Karpas-422 (cell line): ENCODE data around the gene TARDBP. TPM values are rescaled to one million over a fixed set of nuclear protein-coding genes. Genes with fewer than 3 reads are reported as not detected.
A peak's percentile ranks its signal among the peaks of the same experiment; 100 is the strongest.
"Not testable (repeated sequence)": the region's sequence is repeated elsewhere in the genome, so short reads cannot be mapped to it uniquely, and the experiment has no call there.

Source experiments
- DNase-seq: peaks from one replicate; pipeline ENCODE4 v3.0.0-alpha.2; 2015
- H2AFZ ChIP-seq: fragments of 200-600 bp; sonication (generic); 2 replicates; pipeline ENCODE4 v1.6.1; 2014; ENCODE audit warnings: antibody characterized with exemption, low read length, mixed read lengths
- H3K27ac ChIP-seq: fragments of 200-600 bp; sonication (generic); 2 replicates; pipeline ENCODE4 v1.5.1; 2014; ENCODE audit warnings: mild to moderate bottlenecking, low read length, moderate library complexity
- H3K27me3 ChIP-seq: fragments of 200-600 bp; sonication (generic); 2 replicates; pipeline ENCODE4 v1.6.1; 2014; ENCODE audit warnings: low read length, mixed read lengths
- H3K36me3 ChIP-seq: fragments of 200-600 bp; sonication (generic); 2 replicates; pipeline ENCODE4 v1.6.1; 2014; ENCODE audit warnings: low read length, mixed read lengths; ENCODE audit not compliant: insufficient read depth
- H3K4me1 ChIP-seq: fragments of 200-600 bp; sonication (generic); 2 replicates; pipeline ENCODE4 v1.6.1; 2014; ENCODE audit warnings: mild to moderate bottlenecking, low read length, mixed read lengths
- H3K4me2 ChIP-seq: fragments of 200-600 bp; sonication (generic); 2 replicates; pipeline ENCODE4 v1.6.1; 2014; ENCODE audit warnings: low read length, low read depth, mild to moderate bottlenecking; ENCODE audit not compliant: poor library complexity, severe bottlenecking
- H3K4me3 ChIP-seq: fragments of 200-600 bp; sonication (generic); 2 replicates; pipeline ENCODE4 v1.5.1; 2014; ENCODE audit warnings: mild to moderate bottlenecking, antibody characterized with exemption, low read length, mixed read lengths
- H3K79me2 ChIP-seq: fragments of 200-600 bp; sonication (generic); 2 replicates; pipeline ENCODE4 v1.6.1; 2014; ENCODE audit warnings: mild to moderate bottlenecking, low read length, mixed read lengths
- H3K9ac ChIP-seq: fragments of 200-600 bp; sonication (generic); 2 replicates; pipeline ENCODE4 v1.6.0; 2014; ENCODE audit warnings: low read length
- H3K9me2 ChIP-seq: fragments of 200-600 bp; sonication (generic), shearing (Covaris generic); replicated peaks from 2 replicates; pipeline ENCODE4 v1.6.0; 2014; ENCODE audit warnings: mild to moderate bottlenecking, low read length, moderate library complexity; ENCODE audit not compliant: insufficient read depth
- H3K9me3 ChIP-seq: fragments of 300-700, 200-600 bp; sonication (generic); 2 replicates; pipeline ENCODE4 v1.6.1; 2014; ENCODE audit warnings: low read length, mixed read lengths
- H4K20me1 ChIP-seq: fragments of 200-600 bp; sonication (generic); 2 replicates; pipeline ENCODE4 v1.6.1; 2014; ENCODE audit warnings: mild to moderate bottlenecking, antibody characterized with exemption, low read length, low read depth; ENCODE audit not compliant: insufficient read depth
- total RNA-seq: library from RNA; depleted of rRNA; stranded (reverse); fragments of >200 nt; shearing (Covaris generic); gene quantifications from 2 replicates; pipeline ENCODE4 v1.2.3, GENCODE V29; 2014; ENCODE audit warnings: low replicate concordance

TARDBP gene
- total RNA-seq, 1 experiment from 2014 or later = 63.8 TPM

DNA sequence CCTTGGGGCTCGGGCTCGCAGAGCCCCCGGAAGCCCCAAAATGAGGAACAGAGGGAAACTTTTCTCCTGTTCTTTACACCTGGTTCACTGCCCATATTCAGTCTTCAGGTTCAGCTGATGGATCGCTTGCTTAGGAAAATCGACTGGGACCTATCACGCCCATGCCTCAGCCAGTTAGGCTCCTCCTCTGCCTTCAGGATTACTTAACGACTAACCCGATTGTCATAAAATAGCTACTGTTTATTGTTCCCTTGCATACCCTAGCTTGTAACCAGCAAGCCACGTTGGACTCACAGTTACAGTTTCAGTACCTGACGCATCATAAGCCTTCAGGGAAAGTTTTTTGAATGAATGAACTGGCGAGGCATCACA is 692 bp downstream of the TARDBP start:
- H3K36me3 ChIP-seq = peaks cover 36% of the 10 kb centered on the region
- no peak overlapping the region for H3K27ac ChIP-seq
- H3K4me2 ChIP-seq = peak overlapping the region; percentile 97
- no peak for DNase-seq
- H3K9ac ChIP-seq = peak overlapping the region; percentile 93
- H3K9me2 ChIP-seq = no peaks in the 10 kb centered on the region
- H3K79me2 ChIP-seq = peaks cover 38% of the 10 kb centered on the region
- H3K4me1 ChIP-seq = peaks cover 18% of the 10 kb centered on the region
- no peak overlapping the region for H2AFZ ChIP-seq
- peak overlapping the region; percentile 77 for H3K4me3 ChIP-seq
- no peaks in the 10 kb centered on the region for H3K9me3 ChIP-seq
- peaks cover 34% of the 10 kb centered on the region for H4K20me1 ChIP-seq
- no peaks in the 10 kb centered on the region for H3K27me3 ChIP-seq

DNA sequence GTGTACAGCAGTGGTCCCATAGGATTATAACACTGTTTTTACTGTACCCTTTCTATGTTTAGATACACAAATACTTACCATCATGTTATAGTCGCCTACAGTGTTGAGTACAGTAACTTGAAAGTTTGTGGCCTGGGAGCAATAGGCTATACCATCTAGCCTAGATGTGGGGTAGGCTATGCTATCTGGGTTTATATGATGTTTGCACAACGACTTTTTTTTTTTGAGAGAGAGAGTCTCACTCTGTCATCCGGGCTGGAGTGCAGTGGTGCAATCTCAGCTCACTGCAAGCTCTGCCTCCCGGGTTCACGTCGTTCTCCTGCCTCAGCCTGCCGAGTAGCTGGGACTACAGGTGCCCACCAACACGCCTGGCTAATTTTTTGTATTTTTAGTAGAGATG is 6.9 kb downstream of the TARDBP start:
- H3K9ac ChIP-seq, H3K4me3 ChIP-seq, DNase-seq, H3K4me1 ChIP-seq, H3K9me3 ChIP-seq, H3K27ac ChIP-seq, H2AFZ ChIP-seq, H3K4me2 ChIP-seq, H3K27me3 ChIP-seq, H3K9me2 ChIP-seq: not testable (repeated sequence)
- H4K20me1 ChIP-seq = peaks cover 33% of the 10 kb centered on the region
- peaks cover 23% of the 10 kb centered on the region for H3K79me2 ChIP-seq
- peaks cover 62% of the 10 kb centered on the region for H3K36me3 ChIP-seq

- peaks cover 16% of the 10 kb centered on the region for H3K79me2 ChIP-seq
- H3K9me2 ChIP-seq = no peaks in the 10 kb centered on the region
- H3K27me3 ChIP-seq = no peaks in the 10 kb centered on the region
- H3K27ac ChIP-seq = no peak overlapping the region
- no peak overlapping the region for H3K4me3 ChIP-seq
- peaks cover 62% of the 10 kb centered on the region for H3K36me3 ChIP-seq
- H3K4me1 ChIP-seq = no peaks in the 10 kb centered on the region
- H3K9me3 ChIP-seq = no peaks in the 10 kb centered on the region
- no peak overlapping the region for H3K4me2 ChIP-seq
- H2AFZ ChIP-seq = no peak overlapping the region
- H3K9ac ChIP-seq = no peak overlapping the region
- DNase-seq = no peak
- peaks cover 27% of the 10 kb centered on the region for H4K20me1 ChIP-seq
These were observed 7.5 kb downstream of the TARDBP start for GRCh38 chr1:11019971-11020370.

DNA sequence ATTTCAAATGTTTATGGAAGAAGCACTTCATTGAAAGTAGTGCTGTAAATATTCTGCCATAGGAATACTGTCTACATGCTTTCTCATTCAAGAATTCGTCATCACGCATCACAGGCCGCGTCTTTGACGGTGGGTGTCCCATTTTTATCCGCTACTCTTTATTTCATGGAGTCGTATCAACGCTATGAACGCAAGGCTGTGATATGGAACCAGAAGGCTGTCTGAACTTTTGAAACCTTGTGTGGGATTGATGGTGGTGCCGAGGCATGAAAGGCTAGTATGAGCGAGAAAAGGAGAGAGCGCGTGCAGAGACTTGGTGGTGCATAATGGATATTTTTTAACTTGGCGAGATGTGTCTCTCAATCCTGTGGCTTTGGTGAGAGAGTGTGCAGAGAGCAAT is 10.7 kb downstream of the TARDBP start:
- no peak overlapping the region for H3K4me2 ChIP-seq
- peaks cover 3% of the 10 kb centered on the region; the same call in 1 of the 2 replicates for H3K79me2 ChIP-seq
- no peaks in the 10 kb centered on the region for H3K9me3 ChIP-seq
- H3K27ac ChIP-seq = no peak overlapping the region
- H3K4me1 ChIP-seq = no peaks in the 10 kb centered on the region
- H3K9me2 ChIP-seq = no peaks in the 10 kb centered on the region
- H4K20me1 ChIP-seq = peaks cover 18% of the 10 kb centered on the region
- DNase-seq = no peak
- peaks cover 54% of the 10 kb centered on the region; the same call in 1 of the 2 replicates for H3K36me3 ChIP-seq
- H2AFZ ChIP-seq = no peak overlapping the region
- H3K9ac ChIP-seq = no peak overlapping the region
- no peaks in the 10 kb centered on the region for H3K27me3 ChIP-seq
- H3K4me3 ChIP-seq = no peak overlapping the region

DNA sequence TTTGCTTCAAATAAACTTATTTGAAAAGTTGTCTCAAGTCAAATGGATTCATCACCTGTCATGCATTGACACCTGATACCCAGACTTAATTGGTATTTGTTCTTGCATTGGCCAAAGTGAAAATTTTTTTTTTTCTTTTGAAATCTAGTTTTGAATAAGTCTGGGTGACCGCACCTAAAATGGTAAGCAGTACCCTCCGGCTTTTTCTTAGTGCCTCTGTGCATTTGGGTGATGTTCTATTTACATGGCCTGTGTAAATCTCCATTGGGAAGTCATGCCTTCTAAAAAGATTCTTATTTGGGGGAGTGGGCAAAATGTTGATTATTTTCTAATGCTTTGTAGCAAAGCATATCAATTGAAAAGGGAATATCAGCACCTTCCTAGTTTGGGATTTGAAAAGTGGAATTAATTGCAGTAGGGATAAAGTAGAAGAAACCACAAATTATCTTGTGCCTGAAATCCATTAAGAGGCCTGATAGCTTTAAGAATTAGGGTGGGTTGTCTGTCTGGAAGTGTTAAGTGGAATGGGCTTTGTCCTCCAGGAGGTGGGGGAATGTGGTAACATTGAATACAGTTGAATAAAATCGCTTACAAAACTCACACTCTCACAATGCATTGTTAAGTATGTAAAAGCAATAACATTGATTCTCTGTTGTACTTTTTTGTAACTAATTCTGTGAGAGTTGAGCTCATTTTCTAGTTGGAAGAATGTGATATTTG is 11.9 kb downstream of the TARDBP start:
- H3K4me1 ChIP-seq = no peaks in the 10 kb centered on the region
- H3K27ac ChIP-seq = no peak overlapping the region
- H4K20me1 ChIP-seq = 0 out of 2 replicates have a peak, but pooled peaks cover 8% of the 10 kb centered on the region
- H3K79me2 ChIP-seq = peaks cover under 1% of the 10 kb centered on the region; the same call in 1 of the 2 replicates
- no peak overlapping the region for H2AFZ ChIP-seq
- peaks cover 43% of the 10 kb centered on the region; the same call in 1 of the 2 replicates for H3K36me3 ChIP-seq
- H3K9ac ChIP-seq = no peak overlapping the region
- no peaks in the 10 kb centered on the region for H3K27me3 ChIP-seq
- H3K4me2 ChIP-seq = no peak overlapping the region
- H3K9me2 ChIP-seq = no peaks in the 10 kb centered on the region
- H3K9me3 ChIP-seq = no peaks in the 10 kb centered on the region
- H3K4me3 ChIP-seq = no peak overlapping the region
- no peak for DNase-seq

GRCh38 chr1:11024874-11025203 is 12.4 kb downstream of the TARDBP start:
- Histone ChIP-seq H2AFZ (no peak overlapping the region), H4K20me1 (0 out of 2 replicates have a peak, but pooled peaks cover 8% of the 10 kb centered on the region), H3K36me3 (peaks cover 41% of the 10 kb centered on the region; the same call in 1 of the 2 replicates), H3K9ac (no peak overlapping the region), H3K9me2 (no peaks in the 10 kb centered on the region), H3K4me3 (no peak overlapping the region), H3K4me1 (no peaks in the 10 kb centered on the region), H3K79me2 (no peaks in the 10 kb centered on the region), H3K9me3 (no peaks in the 10 kb centered on the region), H3K4me2 (no peak overlapping the region), H3K27ac (no peak overlapping the region), H3K27me3 (no peaks in the 10 kb centered on the region)
- no peak for DNase-seq

GRCh38 chr1:11025618-11026017 is 13.2 kb downstream of the TARDBP start:
- peaks cover 35% of the 10 kb centered on the region; the same call in 1 of the 2 replicates for H3K36me3 ChIP-seq
- no peaks in the 10 kb centered on the region for H3K9me2 ChIP-seq

GRCh38 chr1:11026052-11026451 is 13.6 kb downstream of the TARDBP start:
- H3K36me3 ChIP-seq = peaks cover 35% of the 10 kb centered on the region; the same call in 1 of the 2 replicates
- 0 out of 2 replicates have a peak, but pooled peaks cover 8% of the 10 kb centered on the region for H4K20me1 ChIP-seq
- DNase-seq = no peak
- H3K79me2 ChIP-seq = no peaks in the 10 kb centered on the region
- no peak overlapping the region for H2AFZ ChIP-seq
- H3K4me2 ChIP-seq = no peak overlapping the region
- no peaks in the 10 kb centered on the region for H3K9me3 ChIP-seq
- H3K4me3 ChIP-seq = no peak overlapping the region
- no peaks in the 10 kb centered on the region for H3K4me1 ChIP-seq
- no peak overlapping the region for H3K9ac ChIP-seq
- no peaks in the 10 kb centered on the region for H3K9me2 ChIP-seq
- H3K27me3 ChIP-seq = no peaks in the 10 kb centered on the region
- no peak overlapping the region for H3K27ac ChIP-seq

More at GRCh38 chr1:11025618-11026017, 13.2 kb downstream of the TARDBP start:
- no peak overlapping the region for H3K4me2 ChIP-seq
- 0 out of 2 replicates have a peak, but pooled peaks cover 8% of the 10 kb centered on the region for H4K20me1 ChIP-seq
- H3K27ac ChIP-seq = no peak overlapping the region
- no peaks in the 10 kb centered on the region for H3K4me1 ChIP-seq
- H3K79me2 ChIP-seq = no peaks in the 10 kb centered on the region
- no peaks in the 10 kb centered on the region for H3K27me3 ChIP-seq
- no peak overlapping the region for H2AFZ ChIP-seq
- H3K9me3 ChIP-seq = no peaks in the 10 kb centered on the region
- H3K4me3 ChIP-seq = no peak overlapping the region
- DNase-seq = no peak
- no peak overlapping the region for H3K9ac ChIP-seq
